ENCODE results near the gene ARHGAP29. TPM values are rescaled to one million over a fixed set of nuclear protein-coding genes. Genes with fewer than 3 reads are reported as not detected.

Gene ARHGAP29
- total and polyA plus RNA-seq, 2 donors (not counting 1 experiment from before 2014, with no cell fraction given) = 26.6 to 37.3 TPM

- no peaks in the 10 kb centered on the region for H3K9me3 ChIP-seq (ENCODE audit: control insufficient read depth, insufficient read depth, low read depth, low read length)
- H3K27me3 ChIP-seq (ENCODE audit: control insufficient read depth, insufficient read depth, low read length) = no peaks in the 10 kb centered on the region
- H3K4me2 ChIP-seq (ENCODE audit: extremely low read depth, insufficient read depth, low read length) = no peak overlapping the region
- TF ChIP-seq, protein P1, sequence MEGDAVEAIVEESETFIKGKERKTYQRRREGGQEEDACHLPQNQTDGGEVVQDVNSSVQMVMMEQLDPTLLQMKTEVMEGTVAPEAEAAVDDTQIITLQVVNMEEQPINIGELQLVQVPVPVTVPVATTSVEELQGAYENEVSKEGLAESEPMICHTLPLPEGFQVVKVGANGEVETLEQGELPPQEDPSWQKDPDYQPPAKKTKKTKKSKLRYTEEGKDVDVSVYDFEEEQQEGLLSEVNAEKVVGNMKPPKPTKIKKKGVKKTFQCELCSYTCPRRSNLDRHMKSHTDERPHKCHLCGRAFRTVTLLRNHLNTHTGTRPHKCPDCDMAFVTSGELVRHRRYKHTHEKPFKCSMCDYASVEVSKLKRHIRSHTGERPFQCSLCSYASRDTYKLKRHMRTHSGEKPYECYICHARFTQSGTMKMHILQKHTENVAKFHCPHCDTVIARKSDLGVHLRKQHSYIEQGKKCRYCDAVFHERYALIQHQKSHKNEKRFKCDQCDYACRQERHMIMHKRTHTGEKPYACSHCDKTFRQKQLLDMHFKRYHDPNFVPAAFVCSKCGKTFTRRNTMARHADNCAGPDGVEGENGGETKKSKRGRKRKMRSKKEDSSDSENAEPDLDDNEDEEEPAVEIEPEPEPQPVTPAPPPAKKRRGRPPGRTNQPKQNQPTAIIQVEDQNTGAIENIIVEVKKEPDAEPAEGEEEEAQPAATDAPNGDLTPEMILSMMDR (conservative IDR thresholded peaks at IDR 0.05 in 1 of 2, IDR thresholded peaks at IDR 0.05 in 1 of 2; ENCODE audit: low read depth in 1 of 2, low read length in 2 of 2) = no peak
- no peak for TF ChIP-seq EZH2 (IDR thresholded peaks at IDR 0.05; ENCODE audit: low read length, missing control alignments)
- no peak for DNase-seq (ENCODE audit: low read depth in 2 of 2)
- H3K27ac ChIP-seq (ENCODE audit: insufficient read depth, low read length) = no peak overlapping the region
- H3K4me1 ChIP-seq (ENCODE audit: control insufficient read depth, extremely low read depth, insufficient read depth, low read length) = no peaks in the 10 kb centered on the region
- H2AFZ ChIP-seq (ENCODE audit: low read length) = no peak overlapping the region
- H3K9ac ChIP-seq (ENCODE audit: insufficient read depth, low read length) = no peak overlapping the region
- no peak overlapping the region for H3K4me3 ChIP-seq (replicated peaks in 1 of 4; ENCODE audit: control extremely low read depth in 1 of 4, insufficient read depth in 1 of 4, low read depth in 3 of 4, low read length in 4 of 4)
- peaks cover 52% of the 10 kb centered on the region for H3K79me2 ChIP-seq (ENCODE audit: control insufficient read depth, insufficient read depth, low read length)
- no peaks in the 10 kb centered on the region for H3K36me3 ChIP-seq (ENCODE audit: control insufficient read depth, insufficient read depth, low read length)
- no peaks in the 10 kb centered on the region for H4K20me1 ChIP-seq (ENCODE audit: control insufficient read depth, extremely low read depth, insufficient read depth, low read length)
Observed at GRCh38 chr1:94231746-94232145, 5.6 kb downstream of the ARHGAP29 start.

GRCh38 chr1:94230920-94231319 lies 6.5 kb downstream of the ARHGAP29 start:
- no peak overlapping the region for H3K4me2 ChIP-seq (ENCODE audit: extremely low read depth, insufficient read depth, low read length)
- TF ChIP-seq, protein P1 (conservative IDR thresholded peaks at IDR 0.05 in 1 of 2, IDR thresholded peaks at IDR 0.05 in 1 of 2; ENCODE audit: low read depth in 1 of 2, low read length in 2 of 2) = no peak
- no peak for TF ChIP-seq EZH2 (IDR thresholded peaks at IDR 0.05; ENCODE audit: low read length, missing control alignments)

DNA sequence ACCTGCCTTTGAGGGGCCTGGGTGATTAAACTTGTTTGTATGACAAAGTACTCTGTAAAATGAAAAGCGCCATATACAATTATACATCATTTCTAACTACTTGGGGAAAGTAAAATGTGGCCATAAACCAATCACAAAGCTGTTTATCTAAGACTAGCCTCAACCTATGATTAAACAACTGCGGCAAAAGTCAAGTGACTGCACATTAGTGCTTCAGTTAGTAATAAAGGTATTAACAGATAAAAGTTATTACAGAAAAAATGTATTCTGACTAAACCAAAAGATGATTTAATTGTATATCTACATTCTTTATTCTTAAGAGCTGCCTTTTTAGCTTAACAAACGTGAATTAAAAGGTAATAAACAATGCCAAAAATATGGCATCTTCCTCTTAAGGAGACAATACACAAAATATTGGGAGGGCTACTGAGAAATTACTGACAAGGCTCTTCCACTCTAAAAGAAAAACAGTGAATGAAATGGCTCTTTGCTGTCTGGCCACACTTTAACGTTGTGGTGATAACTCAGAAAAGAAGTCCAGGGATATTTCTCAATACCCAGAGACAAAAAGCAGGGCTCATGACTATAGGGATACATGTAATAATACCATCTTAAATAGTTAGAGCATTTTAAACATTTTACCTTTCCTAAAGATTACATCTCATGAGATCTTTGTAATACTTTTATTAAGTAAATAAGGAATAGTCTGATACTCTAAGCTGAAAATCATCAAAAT lies 8.6 kb downstream of the ARHGAP29 start:
- TF ChIP-seq EZH2 (IDR thresholded peaks at IDR 0.05; ENCODE audit: low read length, missing control alignments) = no peak
- TF ChIP-seq, protein P1 (conservative IDR thresholded peaks at IDR 0.05 in 1 of 2, IDR thresholded peaks at IDR 0.05 in 1 of 2; ENCODE audit: low read depth in 1 of 2, low read length in 2 of 2) = no peak
- Histone ChIP-seq H3K79me2 (ENCODE audit: control insufficient read depth, insufficient read depth, low read length) (peaks cover 35% of the 10 kb centered on the region), H3K9ac (ENCODE audit: insufficient read depth, low read length) (no peak overlapping the region), H3K27ac (ENCODE audit: insufficient read depth, low read length) (no peak overlapping the region), H3K4me2 (ENCODE audit: extremely low read depth, insufficient read depth, low read length) (no peak overlapping the region), H3K27me3 (ENCODE audit: control insufficient read depth, insufficient read depth, low read length) (no peaks in the 10 kb centered on the region), H3K4me1 (ENCODE audit: control insufficient read depth, extremely low read depth, insufficient read depth, low read length) (no peaks in the 10 kb centered on the region), H2AFZ (ENCODE audit: low read length) (no peak overlapping the region), H3K9me3 (ENCODE audit: control insufficient read depth, insufficient read depth, low read depth, low read length) (no peaks in the 10 kb centered on the region), H3K36me3 (ENCODE audit: control insufficient read depth, insufficient read depth, low read length) (no peaks in the 10 kb centered on the region), H3K4me3 (replicated peaks in 1 of 4; ENCODE audit: control extremely low read depth in 1 of 4, insufficient read depth in 1 of 4, low read depth in 3 of 4, low read length in 4 of 4) (no peak overlapping the region), H4K20me1 (ENCODE audit: control insufficient read depth, extremely low read depth, insufficient read depth, low read length) (no peaks in the 10 kb centered on the region)
- no peak for DNase-seq (ENCODE audit: low read depth in 2 of 2)

More at GRCh38 chr1:94230920-94231319, 6.5 kb downstream of the ARHGAP29 start:
- H3K9me3 ChIP-seq (ENCODE audit: control insufficient read depth, insufficient read depth, low read depth, low read length) = no peaks in the 10 kb centered on the region
- H3K4me3 ChIP-seq (replicated peaks in 1 of 4; ENCODE audit: control extremely low read depth in 1 of 4, insufficient read depth in 1 of 4, low read depth in 3 of 4, low read length in 4 of 4) = no peak overlapping the region
- H3K27ac ChIP-seq (ENCODE audit: insufficient read depth, low read length) = no peak overlapping the region
- H2AFZ ChIP-seq (ENCODE audit: low read length) = no peak overlapping the region
- H3K36me3 ChIP-seq (ENCODE audit: control insufficient read depth, insufficient read depth, low read length) = no peaks in the 10 kb centered on the region
- H3K4me1 ChIP-seq (ENCODE audit: control insufficient read depth, extremely low read depth, insufficient read depth, low read length) = no peaks in the 10 kb centered on the region
- H3K27me3 ChIP-seq (ENCODE audit: control insufficient read depth, insufficient read depth, low read length) = no peaks in the 10 kb centered on the region
- H3K79me2 ChIP-seq (ENCODE audit: control insufficient read depth, insufficient read depth, low read length) = peaks cover 45% of the 10 kb centered on the region
- no peaks in the 10 kb centered on the region for H4K20me1 ChIP-seq (ENCODE audit: control insufficient read depth, extremely low read depth, insufficient read depth, low read length)
- peak in 1 of 2 donors; percentile 66 for DNase-seq (ENCODE audit: low read depth in 2 of 2)
- no peak overlapping the region for H3K9ac ChIP-seq (ENCODE audit: insufficient read depth, low read length)

Measured in fibroblast of lung (primary cell).